ENCODE measurements around the gene CEP170B. TPM values are rescaled to one million over a fixed set of nuclear protein-coding genes. Genes with fewer than 3 reads are reported as not detected.

Gene CEP170B
- total and polyA plus RNA-seq, 2 donors from 2014 or later, result 8.1 to 42.4 TPM

DNA sequence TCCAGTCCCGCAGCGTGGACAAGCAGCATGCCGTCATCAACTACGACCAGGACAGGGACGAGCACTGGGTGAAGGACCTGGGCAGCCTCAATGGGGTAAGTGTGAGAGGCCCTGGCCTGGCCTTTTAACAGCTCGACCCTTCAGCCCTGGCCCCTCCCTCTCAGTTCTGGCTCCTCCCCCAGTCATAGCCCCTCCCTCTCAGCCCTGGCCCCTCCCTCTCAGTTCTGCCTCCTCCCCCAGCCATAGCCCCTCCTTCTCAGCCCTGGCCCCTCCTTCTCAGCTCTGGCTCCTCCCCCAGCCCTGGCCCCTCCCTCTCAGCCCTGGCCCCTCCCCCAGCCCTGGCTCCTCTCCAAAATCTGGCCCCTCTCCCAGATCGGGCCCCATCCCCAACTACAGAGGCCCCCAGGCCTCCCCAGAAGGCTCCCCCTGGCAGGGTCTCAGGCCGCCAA lies 11.2 kb downstream of the CEP170B start:
- FAIRE-seq (no peak), DNase-seq (peak in 1 of 5 donors; percentile 61)
- no peak overlapping the region for H3K4me3 ChIP-seq (ENCODE audit: low read length in 3 of 3)
- peaks cover 0 to 2% (median 0%) of the 10 kb centered on the region in 3 donors for H3K4me1 ChIP-seq (ENCODE audit: control insufficient read depth in 2 of 3, insufficient read depth in 2 of 3, low read depth in 1 of 3, low read length in 3 of 3)
- no peaks in the 10 kb centered on the region for H3K27me3 ChIP-seq (ENCODE audit: control insufficient read depth, insufficient read depth, low read length)
- TF ChIP-seq, protein P1, sequence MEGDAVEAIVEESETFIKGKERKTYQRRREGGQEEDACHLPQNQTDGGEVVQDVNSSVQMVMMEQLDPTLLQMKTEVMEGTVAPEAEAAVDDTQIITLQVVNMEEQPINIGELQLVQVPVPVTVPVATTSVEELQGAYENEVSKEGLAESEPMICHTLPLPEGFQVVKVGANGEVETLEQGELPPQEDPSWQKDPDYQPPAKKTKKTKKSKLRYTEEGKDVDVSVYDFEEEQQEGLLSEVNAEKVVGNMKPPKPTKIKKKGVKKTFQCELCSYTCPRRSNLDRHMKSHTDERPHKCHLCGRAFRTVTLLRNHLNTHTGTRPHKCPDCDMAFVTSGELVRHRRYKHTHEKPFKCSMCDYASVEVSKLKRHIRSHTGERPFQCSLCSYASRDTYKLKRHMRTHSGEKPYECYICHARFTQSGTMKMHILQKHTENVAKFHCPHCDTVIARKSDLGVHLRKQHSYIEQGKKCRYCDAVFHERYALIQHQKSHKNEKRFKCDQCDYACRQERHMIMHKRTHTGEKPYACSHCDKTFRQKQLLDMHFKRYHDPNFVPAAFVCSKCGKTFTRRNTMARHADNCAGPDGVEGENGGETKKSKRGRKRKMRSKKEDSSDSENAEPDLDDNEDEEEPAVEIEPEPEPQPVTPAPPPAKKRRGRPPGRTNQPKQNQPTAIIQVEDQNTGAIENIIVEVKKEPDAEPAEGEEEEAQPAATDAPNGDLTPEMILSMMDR (IDR thresholded peaks at IDR 0.05; ENCODE audit: borderline replicate concordance, extremely low read depth, insufficient read depth), result no peak
- peaks cover 2 to 8% (median 8%) of the 10 kb centered on the region in 3 donors for H3K36me3 ChIP-seq (ENCODE audit: control insufficient read depth in 2 of 3, insufficient read depth in 3 of 3, low read length in 3 of 3)
- no peak overlapping the region for H3K9ac ChIP-seq (ENCODE audit: low read length in 3 of 3)
- intact Hi-C loops (cut with DNase I), result no loop called here
- no peak overlapping the region for H3K27ac ChIP-seq (ENCODE audit: low read depth in 2 of 2, low read length in 2 of 2)
- H3K9me3 ChIP-seq (ENCODE audit: control insufficient read depth in 2 of 3, insufficient read depth in 1 of 3, low read length in 3 of 3), result no peaks in the 10 kb centered on the region

DNA sequence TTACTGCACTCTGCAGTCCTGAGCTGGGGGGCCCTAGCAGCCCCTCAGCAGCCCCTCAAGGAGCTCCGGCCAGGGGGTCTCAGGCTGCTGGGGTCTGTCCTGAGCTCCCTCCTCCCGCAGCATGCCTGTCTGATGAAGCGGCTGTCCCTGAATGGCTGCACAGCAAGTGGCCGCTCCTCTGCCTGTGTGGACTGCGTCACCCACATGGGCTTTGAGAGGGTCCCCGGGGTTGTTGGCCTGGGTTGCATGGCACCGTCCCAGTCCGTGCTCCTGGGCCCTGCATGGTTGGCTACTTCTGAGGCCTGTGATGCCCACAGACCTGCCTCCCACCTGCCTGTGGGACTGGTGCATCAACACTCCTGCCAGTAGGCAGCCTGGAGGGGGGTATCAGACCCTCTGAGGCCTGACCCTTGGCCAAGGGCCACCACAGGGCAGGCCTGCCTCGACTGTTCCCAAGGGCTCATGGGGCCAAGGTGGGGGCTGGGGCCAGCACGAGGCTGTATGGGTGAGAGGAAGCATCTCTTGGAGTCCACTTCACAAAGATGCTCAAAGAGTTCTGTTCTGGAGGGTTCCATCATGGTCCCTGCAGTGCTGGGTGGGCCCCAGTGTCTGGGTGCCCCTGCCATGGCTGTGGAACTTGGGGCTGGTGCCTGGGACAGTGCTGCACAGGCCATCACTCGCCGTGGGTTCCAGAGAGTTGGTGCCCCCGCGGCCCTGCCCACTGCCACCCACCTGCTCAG lies 12.2 kb downstream of the CEP170B start:
- Histone ChIP-seq H3K27me3 (ENCODE audit: control insufficient read depth, insufficient read depth, low read length) (no peaks in the 10 kb centered on the region), H3K4me3 (ENCODE audit: low read length in 3 of 3) (no peak overlapping the region), H3K9me3 (ENCODE audit: control insufficient read depth in 2 of 3, insufficient read depth in 1 of 3, low read length in 3 of 3) (no peaks in the 10 kb centered on the region), H3K9ac (ENCODE audit: low read length in 3 of 3) (no peak overlapping the region), H3K36me3 (ENCODE audit: control insufficient read depth in 2 of 3, insufficient read depth in 3 of 3, low read length in 3 of 3) (peaks cover 2 to 8% (median 8%) of the 10 kb centered on the region in 3 donors), H3K27ac (ENCODE audit: low read depth in 2 of 2, low read length in 2 of 2) (no peak overlapping the region), H3K4me1 (ENCODE audit: control insufficient read depth in 2 of 3, insufficient read depth in 2 of 3, low read depth in 1 of 3, low read length in 3 of 3) (peaks cover 0 to 2% (median 0%) of the 10 kb centered on the region in 3 donors)
- FAIRE-seq, result no peak
- TF ChIP-seq, protein P1 (IDR thresholded peaks at IDR 0.05; ENCODE audit: borderline replicate concordance, extremely low read depth, insufficient read depth), result no peak
- intact Hi-C loops (cut with DNase I), result no loop called here
- DNase-seq, result peak in 1 of 5 donors; percentile 57

DNA sequence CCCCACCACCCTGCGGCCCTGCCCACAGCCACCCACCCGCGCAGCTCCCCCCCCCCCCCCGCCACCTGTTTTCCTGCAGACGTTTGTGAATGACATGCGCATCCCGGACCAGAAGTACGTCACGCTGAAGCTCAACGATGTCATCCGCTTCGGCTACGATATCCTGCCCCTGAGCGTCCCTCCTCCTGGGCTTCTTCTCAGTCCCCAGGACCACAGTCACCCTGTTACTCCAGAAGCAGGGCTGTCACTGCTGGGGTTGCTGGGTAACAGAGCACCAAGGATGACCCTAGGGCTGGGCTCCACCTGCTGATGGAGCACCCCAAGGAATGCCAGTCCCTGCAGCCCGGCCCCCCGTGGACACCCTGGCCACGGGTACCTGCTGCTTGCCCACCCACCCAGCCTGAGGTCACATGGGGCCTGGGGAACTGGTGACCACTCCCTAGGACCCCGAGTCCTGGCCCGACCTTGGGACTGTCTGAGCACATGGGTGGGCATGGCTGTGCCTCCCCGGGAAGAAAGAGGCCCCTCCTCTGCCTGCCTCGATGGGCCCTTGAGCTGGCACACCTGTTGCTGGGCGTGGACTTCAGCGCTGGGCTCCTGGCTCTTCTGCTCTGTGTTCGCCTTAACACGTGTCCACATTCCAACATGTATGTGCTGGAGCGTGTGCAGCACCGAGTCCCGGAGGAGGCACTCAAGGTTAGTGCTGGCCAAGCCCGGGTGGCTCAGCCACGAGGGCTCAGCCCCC lies 12.9 kb downstream of the CEP170B start:
- TF ChIP-seq, protein P1 (IDR thresholded peaks at IDR 0.05; ENCODE audit: borderline replicate concordance, extremely low read depth, insufficient read depth), result no peak
- DNase-seq, result peak in 1 of 5 donors; percentile 58
- Histone ChIP-seq H3K36me3 (ENCODE audit: control insufficient read depth in 2 of 3, insufficient read depth in 3 of 3, low read length in 3 of 3) (peaks cover 2 to 8% (median 8%) of the 10 kb centered on the region in 3 donors), H3K4me3 (ENCODE audit: low read length in 3 of 3) (no peak overlapping the region), H3K9ac (ENCODE audit: low read length in 3 of 3) (no peak overlapping the region), H3K27me3 (ENCODE audit: control insufficient read depth, insufficient read depth, low read length) (no peaks in the 10 kb centered on the region), H3K4me1 (ENCODE audit: control insufficient read depth in 2 of 3, insufficient read depth in 2 of 3, low read depth in 1 of 3, low read length in 3 of 3) (no peaks in the 10 kb centered on the region), H3K9me3 (ENCODE audit: control insufficient read depth in 2 of 3, insufficient read depth in 1 of 3, low read length in 3 of 3) (no peaks in the 10 kb centered on the region), H3K27ac (ENCODE audit: low read depth in 2 of 2, low read length in 2 of 2) (no peak overlapping the region)
- intact Hi-C loops (cut with DNase I), result no loop called here
- FAIRE-seq, result no peak
